HG03442 (cell line): Measurements from ENCODE around the gene COPG1.

Source experiments
- ATAC-seq: cut with Tn5 transposase; IDR thresholded peaks from one replicate; pipeline ENCODE4 v1.9.1; 2021; ENCODE audit warnings: mild to moderate bottlenecking, moderate library complexity; ENCODE audit not compliant: unreplicated experiment

Gene COPG1

DNA sequence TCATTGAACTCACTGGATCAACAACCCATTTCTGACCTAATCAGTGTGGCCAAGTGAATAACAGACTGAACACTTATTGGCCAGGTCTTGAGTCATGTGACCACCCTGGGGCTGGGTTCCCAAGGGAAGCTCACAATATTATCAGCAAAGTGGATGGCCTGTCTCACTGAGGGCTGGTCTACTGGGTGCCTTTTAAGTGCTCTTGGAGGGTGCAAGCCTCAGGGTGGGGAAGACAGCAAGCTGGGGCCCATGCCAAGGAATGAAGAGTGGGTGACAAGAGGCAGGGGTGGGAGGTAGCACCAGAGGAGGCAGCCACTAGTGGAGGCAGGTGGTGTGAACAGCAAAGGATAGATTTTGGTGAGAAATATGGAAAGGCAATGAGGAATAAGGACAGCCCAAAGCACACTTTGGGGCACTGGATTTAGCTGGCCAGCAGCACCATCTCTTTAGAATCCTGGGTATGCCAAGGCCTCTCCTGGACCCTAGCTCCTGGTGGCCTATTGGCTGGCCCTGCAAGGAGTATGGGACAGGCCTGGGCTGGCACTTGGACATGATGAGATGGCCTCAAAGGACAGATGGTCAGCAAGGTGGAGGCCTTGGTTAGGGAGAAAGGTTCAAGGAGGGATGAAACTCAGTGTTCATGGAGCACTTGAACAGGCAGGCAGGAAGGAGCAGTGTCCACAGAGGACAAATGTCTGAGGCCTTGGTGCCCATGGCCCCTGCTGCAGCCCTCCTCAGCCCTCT is 63.4 kb downstream of the COPG1 start:
- ATAC-seq: no peak

DNA sequence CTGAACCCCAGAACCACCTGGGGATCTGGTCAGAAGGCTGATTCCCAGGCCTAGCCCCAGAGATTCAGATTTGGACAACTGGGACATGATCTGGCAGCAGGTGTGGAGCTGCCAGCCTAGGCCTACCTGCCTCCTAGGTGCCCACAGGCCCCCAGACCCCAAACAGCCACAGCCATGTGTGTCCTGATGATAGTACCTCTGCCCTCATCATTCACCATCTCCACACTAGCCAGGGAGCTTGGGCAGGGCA is 63.9 kb downstream of the COPG1 start:
- no peak for ATAC-seq

DNA sequence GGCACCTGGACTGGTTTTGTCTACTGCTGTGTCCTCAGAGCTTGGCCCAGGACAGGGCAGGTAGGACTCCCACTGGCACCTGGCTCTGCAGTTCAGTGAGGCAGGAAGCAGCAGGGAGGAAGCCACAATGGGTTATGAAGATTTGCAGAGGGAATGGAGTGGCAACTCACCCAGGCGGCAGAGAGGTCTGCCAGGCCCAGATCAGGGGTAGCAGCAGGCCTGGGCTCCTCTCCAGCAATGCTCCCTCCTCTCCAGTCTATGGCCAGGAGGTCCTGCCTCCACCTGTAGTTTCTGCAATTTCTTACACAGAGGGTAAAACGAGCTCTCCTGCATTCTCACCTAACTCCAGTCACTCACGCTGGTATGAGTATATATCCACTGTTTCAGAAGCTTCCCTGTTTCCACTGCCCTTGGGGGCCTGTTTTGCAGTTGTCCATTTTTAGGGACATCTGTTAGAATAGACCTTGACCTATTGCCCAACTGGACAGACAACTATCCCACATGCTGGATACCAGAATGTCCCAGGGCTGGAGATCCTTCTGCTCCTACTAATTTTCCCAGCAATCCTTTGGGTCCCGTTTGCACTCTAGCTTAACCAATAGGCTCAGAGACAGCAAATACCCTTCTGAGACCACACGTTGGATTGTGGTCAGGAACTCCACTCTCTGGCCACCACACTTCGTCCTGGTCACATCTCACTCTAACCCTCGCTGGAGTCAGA is 64.4 kb downstream of the COPG1 start:
- no peak for ATAC-seq

DNA sequence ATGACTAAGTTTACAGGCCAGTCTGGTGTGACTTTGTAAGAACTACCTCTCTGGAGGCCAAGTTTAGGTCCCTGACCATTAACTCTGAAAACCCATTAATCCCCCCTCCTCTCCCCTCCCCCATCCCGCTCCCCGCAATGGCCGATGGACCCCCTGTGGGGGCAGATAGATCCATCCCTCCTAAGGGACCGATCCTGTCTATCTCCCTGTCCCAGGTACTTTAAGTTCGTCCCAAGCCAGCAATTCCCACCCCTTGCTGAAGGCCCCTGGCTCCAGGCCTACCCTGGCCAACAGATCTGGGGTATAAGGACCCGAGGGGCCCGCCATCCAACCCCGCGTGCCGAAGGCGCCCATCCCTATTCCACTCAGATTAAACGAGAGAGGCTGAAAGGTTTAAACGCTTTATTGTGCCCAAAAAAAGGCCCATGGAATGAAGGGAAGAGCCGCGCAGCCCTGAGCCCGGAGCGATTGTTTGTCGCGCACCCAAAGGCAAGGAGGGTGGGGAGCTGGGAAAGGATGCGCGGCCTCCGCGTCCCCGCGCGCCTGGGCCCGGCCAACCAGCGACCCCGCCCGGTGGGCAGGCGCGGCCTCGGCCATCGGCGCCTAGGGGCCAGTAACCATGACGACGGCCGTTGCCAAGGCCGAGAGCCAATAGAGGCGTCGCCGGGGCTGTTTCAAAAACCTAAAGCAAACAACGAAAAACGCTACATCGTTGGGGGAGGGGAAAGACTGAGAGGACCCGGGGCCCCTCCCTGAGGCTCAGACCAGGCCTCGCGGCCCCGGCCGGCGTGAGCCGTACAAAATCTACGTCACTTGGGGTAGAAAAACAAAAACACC is 65.2 kb downstream of the COPG1 start:
- ATAC-seq: no peak

DNA sequence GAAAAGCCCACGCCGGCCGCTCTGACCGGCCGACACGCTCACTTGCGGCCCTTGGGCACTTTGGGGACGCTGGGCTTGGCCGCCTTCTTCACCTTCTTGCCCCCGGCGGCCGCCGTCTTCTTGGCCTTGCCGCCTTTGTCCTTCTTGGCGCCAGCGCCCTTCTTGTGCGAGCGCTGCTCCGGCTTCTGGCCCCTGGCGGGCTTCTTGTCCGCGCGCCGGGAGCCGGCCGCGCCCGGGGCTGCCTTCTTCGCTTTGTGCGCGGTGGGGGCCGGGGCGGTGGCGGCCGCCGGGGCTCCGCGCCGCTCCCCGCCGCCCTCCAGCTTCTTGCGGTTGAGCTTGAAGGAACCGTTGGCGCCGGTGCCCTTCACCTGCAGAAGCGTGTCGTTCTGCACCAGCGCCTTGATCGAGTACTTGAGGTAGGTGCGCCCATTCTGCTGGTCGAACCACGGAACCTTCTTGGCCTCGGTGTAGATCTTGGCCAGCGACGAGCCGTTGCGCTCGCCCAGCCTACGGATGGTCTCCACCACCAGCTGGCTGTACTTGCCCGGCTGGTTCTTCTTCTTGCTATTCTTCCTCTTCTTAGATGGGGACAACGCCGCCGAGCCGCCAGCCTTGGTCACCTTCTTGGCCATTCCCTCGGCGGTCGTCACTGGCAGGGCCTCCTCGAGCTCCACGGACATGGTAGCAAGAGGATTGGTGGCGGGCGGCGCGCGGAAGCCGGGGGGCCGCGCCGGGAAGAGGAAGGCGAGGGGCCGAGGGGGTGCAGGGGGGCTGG is 66.0 kb downstream of the COPG1 start:
- no peak for ATAC-seq

DNA sequence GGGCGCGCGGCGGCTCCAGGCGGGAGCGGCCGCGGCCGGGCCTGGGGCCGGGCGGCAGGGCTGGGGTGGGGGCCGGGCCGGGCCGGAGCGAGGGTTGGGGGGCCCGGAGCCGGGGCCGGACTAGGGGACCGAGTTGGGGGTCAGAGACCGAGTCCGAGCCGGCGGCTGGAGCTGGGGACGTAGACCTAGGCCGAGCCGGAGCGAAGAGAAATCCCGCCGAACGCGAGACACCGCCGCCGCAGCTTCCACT is 66.5 kb downstream of the COPG1 start:
- ATAC-seq: no peak

DNA sequence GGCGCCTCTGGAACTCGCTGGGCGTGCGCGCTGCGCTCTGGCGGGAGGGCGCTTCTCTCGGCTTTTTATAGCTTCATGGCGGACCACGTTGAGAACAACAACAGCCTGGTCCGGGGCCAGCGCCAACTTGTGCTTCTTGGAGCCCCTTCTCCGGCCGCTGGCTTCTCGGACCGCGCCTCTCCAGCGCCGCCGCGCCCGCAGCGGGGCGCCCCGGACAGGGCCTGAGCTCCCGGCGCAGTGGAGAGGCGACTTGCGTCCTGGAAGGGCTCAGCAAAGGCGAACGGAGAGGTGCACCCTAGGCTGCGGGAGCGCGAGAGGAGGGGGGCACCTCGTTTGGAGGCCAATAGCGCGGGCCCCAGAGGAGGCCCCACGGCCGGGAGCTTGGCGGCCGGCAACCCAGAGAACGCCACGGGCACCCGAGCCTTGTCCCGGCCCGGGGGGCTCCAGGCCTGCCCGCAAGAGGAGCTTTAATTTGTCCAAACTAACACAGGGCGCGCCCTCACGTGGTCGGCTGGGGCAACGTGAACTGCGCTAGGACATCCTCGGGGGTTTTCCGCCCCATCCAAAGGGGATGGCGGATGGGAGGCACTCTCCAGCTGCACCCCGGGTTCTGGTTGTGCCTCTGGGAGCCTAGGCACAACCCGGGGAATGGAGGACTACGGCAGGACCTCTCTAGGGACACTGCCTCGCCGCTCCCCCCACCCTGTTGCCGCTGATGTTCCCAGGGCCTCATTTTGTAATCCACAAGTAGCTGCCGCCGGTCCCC is 67.0 kb downstream of the COPG1 start:
- ATAC-seq: peak; percentile 29

DNA sequence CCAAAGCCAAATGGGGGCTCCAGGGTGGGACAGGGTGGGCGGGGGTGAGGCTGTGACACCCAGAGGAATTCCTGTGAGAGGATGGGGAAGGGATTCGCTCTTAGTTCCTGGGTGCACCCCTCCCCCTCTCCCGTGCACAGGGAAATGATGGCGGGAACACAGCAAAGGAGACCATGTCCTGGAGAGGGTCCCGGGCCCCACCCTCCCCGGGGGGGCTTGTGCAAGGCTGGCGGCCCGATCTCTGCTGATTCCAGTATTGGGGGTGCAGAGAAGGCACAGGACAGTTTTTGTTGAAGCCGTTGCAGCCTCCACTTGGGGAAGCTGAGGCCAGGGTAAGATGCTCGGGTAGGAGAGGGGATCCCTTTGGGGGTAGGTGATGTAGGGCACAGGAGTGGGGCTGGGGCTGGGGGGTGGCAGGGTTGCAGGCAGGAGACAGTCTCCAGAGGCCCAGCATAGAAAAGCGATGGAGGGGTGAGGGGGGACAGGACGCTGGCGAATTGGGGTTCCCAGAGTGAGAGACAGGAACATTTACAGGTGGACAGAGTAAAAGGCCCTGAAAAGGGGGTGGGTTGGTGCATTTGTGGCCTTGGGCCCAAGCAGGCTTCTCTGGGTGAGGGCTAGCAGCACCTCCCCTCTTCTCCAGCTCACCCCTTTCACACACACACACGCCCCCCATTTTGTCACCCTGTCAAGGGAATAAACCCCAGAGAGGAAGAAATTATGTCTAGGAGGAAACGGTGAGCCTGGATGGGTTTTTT is 67.8 kb downstream of the COPG1 start:
- ATAC-seq: no peak

DNA sequence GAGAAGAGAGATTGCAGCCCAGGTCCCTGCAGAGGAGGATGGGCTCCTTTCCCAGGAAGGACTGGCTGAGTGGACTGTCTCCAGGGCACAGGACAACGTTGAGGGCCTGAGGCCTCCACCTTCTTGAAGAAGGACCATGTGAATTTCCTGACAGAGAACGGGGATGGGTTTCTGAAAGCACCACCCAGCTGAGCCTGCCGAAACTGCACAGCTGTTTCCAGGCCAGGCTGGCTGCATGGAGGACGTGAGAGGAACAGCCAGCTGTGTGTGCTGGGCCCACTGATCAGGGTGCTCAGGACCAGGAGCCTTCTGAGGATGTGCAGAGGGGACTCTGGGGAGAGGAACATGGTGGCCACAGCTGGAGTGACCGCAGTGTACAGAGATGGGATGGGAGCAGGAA is 68.4 kb downstream of the COPG1 start:
- no peak for ATAC-seq

DNA sequence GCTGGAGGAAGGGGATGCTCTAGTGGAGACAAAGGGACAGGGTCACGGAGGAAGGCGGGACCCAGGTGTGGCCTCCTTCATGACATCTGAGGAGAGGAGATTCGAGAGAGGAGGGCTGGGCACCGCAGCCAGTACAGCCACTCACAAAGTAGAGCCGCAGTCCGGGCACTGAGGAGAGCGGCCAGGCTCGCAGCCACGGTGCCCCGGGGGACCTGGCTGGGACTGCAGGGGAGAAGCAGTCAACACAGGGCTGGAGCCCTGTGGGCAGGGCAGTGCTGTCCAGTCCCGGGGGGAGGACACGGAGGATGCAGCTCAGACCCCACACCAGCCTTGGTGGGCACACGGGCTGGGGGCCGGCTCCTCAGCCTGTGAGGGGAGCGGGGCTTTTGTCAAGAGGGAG is 69.5 kb downstream of the COPG1 start:
- ATAC-seq: no peak

DNA sequence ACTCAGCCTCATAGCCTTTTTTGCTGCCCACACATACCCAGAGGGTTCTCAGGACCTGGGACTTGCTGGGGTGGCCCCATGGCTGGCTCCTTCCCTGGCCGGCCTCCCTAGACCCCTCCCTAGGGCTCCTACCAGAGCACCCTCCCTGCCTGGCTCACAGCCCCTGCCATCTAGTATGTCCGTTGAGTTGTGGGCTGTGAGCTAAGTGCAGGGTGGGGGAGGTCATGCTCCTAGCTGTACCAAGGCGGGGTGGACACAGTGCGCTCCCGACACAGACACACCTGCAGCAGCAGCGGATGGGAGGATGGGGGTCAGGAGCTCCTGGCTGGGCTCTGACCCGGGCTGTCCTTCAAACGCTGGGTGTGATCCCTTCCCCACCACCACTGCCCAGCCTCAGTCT is 70.9 kb downstream of the COPG1 start:
- no peak for ATAC-seq

DNA sequence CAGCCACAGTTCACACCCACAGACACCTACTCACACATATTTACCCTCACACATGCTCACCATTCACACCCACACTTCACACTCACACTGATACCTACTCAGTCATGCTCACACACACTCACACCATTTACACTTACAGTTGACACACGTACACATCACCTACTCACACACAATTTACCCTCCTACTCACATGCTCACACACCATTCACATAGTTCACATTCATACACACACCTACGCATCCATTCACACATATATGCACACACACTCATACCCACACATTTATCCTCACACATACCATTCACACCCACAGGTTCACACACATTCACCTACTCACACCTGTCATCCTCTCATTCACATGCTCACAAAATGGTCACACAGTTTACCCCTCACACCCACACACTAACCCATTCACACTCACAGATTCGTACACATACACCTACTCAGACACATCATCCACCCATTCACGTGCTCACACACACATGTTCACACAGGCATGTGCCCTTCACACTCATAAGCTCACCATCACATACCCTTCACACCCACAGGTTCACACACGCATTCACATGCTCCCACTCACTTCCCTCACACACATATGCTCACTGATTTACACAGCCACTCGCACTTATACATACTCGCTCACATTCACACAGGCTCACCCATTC is 71.5 kb downstream of the COPG1 start:
- ATAC-seq: no peak

DNA sequence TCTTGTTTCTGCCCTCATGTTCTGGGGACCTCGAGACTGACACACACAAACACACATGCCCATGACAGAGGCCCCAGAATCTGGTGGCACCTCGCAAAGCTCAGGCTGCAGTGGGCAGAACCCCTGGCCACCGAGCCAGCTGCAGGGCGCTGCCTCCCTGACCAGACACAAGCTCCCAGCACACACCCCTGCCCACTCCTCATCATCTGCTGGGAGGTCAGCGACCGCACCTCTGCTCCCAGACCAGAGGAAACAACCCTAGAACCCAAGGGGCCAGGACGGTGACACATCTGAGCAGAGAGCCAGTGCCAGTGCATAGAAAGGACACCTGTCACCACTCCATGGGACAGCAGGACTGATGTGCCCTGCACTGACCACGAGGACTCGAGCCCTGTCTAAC is 72.5 kb downstream of the COPG1 start:
- ATAC-seq: no peak

DNA sequence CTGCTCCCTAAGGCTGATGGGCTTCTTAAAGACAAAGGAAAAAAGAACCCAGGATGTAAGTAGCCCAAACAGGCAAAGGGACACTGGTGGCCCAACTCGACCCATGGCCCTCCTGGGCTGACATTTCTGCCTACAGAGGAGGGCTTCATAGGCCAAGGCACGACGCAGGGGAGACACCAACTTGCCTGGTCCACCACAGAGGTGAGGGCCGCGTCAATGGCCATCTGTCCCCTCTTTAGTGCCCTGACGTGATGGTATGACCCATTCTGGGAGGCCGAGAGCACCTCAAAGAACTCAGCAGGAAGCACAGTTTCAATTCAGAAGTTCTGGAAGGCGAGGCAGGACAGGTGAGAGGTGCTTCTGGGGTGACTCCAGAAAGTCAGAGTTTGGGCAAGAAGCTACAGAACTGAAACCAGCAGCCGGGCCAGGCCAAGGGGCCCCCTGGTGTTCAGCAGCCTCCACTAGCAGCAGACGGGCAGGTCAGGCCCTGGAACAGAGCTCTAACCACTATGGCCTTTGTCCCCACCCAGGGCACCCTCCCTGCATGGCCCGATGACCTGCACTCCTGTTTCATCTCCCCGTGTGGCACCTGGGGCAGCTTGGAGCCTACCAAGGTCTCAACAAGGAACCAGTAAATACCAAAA is 74.4 kb downstream of the COPG1 start:
- no peak for ATAC-seq

DNA sequence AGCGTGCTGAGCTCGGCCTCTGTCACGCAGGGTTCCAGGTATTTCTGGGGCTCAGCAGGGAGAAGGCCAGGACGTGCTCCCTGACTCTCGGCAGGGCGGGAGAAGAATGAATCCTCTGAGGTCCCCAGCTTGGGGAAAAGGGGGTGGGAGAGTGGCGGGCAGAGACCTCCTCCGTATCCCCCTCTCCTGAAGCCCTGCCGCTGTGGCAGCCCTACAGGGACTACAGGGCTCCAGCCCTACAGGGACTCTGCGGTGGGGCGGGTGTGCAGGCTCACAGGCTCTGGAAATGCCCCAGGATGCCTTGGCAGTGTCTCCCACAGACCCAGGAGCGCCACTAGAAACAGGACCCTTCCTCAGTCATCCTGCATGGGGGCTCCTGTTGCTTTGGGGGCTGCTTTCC is 75.4 kb downstream of the COPG1 start:
- no peak for ATAC-seq

DNA sequence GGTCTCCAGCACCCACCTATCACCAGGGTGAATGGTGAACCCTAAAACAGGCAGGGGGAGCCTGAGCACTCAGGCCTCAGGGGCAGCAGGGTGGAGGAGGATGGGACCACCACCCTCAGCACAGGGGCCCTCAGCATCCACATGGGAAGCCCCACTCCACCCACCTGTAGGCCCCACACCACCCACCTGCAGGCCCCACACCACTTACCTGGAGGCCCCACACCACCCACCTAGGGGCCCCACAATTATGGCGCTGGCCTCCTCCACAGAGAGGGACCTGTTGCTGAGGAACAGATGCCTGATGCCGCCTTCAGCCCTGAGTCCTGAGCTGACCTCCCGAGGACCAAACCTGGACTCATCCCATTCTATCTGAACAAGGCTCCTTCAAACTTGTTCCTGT is 76.0 kb downstream of the COPG1 start:
- no peak for ATAC-seq

DNA sequence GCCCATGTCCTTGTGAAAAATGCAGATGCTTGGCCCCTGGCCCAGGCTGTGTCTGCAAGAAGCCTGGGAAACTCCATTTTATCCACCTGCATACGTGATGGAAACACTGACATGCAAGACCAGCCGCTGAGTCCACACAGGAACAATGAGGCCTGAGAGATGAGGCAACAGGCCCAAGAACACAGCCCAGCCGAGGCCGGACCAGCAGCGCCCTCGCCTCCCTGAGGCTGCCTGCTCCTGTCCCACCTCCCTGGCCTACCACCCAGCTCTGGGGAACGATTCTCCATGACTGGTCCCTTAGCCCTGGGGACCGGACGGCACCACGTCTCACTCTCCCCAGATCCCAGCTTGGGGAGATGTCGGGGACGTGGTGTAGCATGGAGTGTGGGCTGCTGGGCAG is 76.7 kb downstream of the COPG1 start:
- ATAC-seq: no peak

DNA sequence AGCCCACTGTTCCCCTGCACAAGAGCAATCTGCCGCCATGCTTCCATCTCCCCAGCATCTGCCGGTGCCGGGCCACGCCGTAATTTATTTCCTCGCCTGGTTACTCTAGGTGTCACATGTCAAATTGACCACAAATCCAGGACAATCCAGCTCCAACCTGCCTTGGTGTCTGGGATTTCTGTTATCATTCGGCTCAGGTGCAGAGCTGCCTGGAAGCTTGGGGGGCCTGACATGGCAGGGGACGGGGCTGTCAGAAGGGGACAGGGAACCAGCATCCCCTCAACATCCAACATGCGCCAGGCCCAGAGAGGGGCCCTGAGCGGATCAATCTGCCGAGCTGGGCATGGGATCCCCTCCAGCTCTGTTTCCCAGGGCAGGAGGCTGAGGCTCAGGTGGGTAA is 77.2 kb downstream of the COPG1 start:
- ATAC-seq: no peak
